Measurements from ENCODE around the gene EDEM2. TPM values are rescaled to one million over a fixed set of nuclear protein-coding genes. Genes with fewer than 3 reads are reported as not detected.

EDEM2 gene
- total and polyA plus RNA-seq, 2 of the 13 experiments (the other 11 are each of a cell fraction or from before 2014, with no cell fraction given): 33.1 to 46.9 TPM

DNA sequence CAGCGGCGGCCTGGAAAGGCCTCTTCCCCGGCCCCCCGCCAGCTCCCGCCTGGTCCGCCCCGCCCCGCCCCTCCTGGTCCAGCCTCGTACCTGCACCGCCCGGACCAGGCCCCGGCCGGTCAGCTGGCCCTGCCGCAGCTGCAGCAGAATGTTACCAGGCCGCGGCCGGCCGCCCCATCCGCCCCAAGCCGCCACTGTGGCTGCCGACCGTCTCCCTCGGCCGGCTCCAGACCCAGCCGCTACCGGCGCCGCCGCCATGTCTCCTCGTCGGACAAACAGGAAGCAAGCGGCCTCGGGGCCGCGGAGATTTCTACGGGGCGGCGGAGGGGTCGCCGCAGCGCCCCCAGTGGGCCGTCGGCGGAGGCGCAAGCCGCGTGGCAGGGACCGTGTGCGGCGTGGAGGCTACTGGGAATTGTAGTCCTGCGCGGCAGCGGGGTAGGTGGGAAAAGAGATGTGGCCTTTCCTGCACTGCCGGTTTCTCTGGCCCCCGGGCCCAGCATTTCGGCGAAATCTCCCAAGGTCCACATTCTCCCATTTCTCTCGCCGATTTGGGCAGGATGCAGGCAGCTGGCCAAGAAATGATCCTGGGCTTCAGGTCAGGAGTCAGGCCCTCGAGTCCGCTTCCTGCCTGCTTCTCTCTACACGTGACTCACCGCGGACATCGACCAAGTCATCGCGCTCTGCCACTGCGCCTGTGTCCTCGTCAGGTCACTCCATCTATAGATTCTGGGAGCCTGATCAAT, 54.4 kb downstream of the EDEM2 start, which contains the start of gene TRPC4AP (continued):
- TF ChIP-seq, protein P1, sequence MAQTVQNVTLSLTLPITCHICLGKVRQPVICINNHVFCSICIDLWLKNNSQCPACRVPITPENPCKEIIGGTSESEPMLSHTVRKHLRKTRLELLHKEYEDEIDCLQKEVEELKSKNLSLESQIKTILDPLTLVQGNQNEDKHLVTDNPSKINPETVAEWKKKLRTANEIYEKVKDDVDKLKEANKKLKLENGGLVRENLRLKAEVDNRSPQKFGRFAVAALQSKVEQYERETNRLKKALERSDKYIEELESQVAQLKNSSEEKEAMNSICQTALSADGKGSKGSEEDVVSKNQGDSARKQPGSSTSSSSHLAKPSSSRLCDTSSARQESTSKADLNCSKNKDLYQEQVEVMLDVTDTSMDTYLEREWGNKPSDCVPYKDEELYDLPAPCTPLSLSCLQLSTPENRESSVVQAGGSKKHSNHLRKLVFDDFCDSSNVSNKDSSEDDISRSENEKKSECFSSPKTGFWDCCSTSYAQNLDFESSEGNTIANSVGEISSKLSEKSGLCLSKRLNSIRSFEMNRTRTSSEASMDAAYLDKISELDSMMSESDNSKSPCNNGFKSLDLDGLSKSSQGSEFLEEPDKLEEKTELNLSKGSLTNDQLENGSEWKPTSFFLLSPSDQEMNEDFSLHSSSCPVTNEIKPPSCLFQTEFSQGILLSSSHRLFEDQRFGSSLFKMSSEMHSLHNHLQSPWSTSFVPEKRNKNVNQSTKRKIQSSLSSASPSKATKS (CRISPR knock-in tag; IDR thresholded peaks at IDR 0.05): 0 out of 2 replicates have a peak, but pooled peaks have one; percentile 58
- peak; percentile 35; the same call in 1 of the 2 replicates for TF ChIP-seq ZNF672 (CRISPR knock-in tag; IDR thresholded peaks at IDR 0.05)
- TF ChIP-seq ZSCAN31 (CRISPR knock-in tag; IDR thresholded peaks at IDR 0.05; ENCODE audit: low read depth): peak; percentile 99
- TF ChIP-seq PRMT3 (CRISPR knock-in tag; IDR thresholded peaks at IDR 0.05; ENCODE audit: borderline replicate concordance, low read depth): no peak
- peak; percentile 99 for TF ChIP-seq ZFY (CRISPR knock-in tag; IDR thresholded peaks at IDR 0.05)
- peak; percentile 68; the same call in 1 of the 2 replicates for TF ChIP-seq ZKSCAN5 (CRISPR knock-in tag; IDR thresholded peaks at IDR 0.05)
- TF ChIP-seq TMF1 (CRISPR knock-in tag; IDR thresholded peaks at IDR 0.05; ENCODE audit: low read depth): peak; percentile 91; the same call in 1 of the 2 replicates
- TF ChIP-seq GTF3A (CRISPR knock-in tag; conservative IDR thresholded peaks at IDR 0.05): peak; percentile 93; the same call in 1 of the 2 replicates
- peak; percentile 96; the same call in 1 of the 2 replicates for TF ChIP-seq PLSCR1 (CRISPR knock-in tag; IDR thresholded peaks at IDR 0.05; ENCODE audit: borderline replicate concordance)
- TF ChIP-seq SIX1 (CRISPR knock-in tag; IDR thresholded peaks at IDR 0.05; ENCODE audit: borderline replicate concordance): peak; percentile 20; the same call in 1 of the 2 replicates
- TF ChIP-seq ZNF296 (CRISPR knock-in tag; conservative IDR thresholded peaks at IDR 0.05): peak; percentile 94; the same call in 1 of the 2 replicates
- TF ChIP-seq ZNF670 (CRISPR knock-in tag; IDR thresholded peaks at IDR 0.05; ENCODE audit: borderline replicate concordance): peak; percentile 56
- 0 out of 2 replicates have a peak, but pooled peaks have one; percentile 45 for TF ChIP-seq PCBP1 (IDR thresholded peaks at IDR 0.05; ENCODE audit: borderline replicate concordance, low read depth, low read length)
- TF ChIP-seq, protein P2, sequence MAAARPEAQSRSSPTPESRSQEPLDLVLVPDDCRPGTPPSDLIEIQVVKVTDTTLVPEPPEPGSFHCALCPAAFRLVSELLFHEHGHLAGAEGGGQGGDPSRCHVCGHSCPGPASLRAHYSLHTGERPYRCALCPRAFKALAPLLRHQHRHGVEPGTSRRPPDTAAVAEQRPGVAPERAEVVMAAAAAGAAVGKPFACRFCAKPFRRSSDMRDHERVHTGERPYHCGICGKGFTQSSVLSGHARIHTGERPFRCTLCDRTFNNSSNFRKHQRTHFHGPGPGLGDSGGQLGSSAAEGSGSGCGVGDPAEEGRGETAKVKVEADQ (CRISPR knock-in tag; IDR thresholded peaks at IDR 0.05; ENCODE audit: borderline replicate concordance): peak; percentile 57; the same call in 1 of the 2 replicates
- TF ChIP-seq KMT2A (CRISPR knock-in tag; IDR thresholded peaks at IDR 0.05): peak; percentile 95
- TF ChIP-seq CBX5 (CRISPR knock-in tag; IDR thresholded peaks at IDR 0.05; ENCODE audit: borderline replicate concordance): peak; percentile 65; the same call in 1 of the 2 replicates
- peak; percentile 91; the same call in 1 of the 2 replicates for TF ChIP-seq CAMTA2 (CRISPR knock-in tag; IDR thresholded peaks at IDR 0.05; ENCODE audit: borderline replicate concordance)
- TF ChIP-seq EHMT2 (IDR thresholded peaks at IDR 0.05; ENCODE audit: borderline replicate concordance, low read depth, low read length): peak; percentile 55; the same call in 1 of the 2 replicates
- TF ChIP-seq HNRNPK (IDR thresholded peaks at IDR 0.05; ENCODE audit: low read depth, low read length, poor library complexity, severe bottlenecking): peak; percentile 95
- TF ChIP-seq, protein P3, sequence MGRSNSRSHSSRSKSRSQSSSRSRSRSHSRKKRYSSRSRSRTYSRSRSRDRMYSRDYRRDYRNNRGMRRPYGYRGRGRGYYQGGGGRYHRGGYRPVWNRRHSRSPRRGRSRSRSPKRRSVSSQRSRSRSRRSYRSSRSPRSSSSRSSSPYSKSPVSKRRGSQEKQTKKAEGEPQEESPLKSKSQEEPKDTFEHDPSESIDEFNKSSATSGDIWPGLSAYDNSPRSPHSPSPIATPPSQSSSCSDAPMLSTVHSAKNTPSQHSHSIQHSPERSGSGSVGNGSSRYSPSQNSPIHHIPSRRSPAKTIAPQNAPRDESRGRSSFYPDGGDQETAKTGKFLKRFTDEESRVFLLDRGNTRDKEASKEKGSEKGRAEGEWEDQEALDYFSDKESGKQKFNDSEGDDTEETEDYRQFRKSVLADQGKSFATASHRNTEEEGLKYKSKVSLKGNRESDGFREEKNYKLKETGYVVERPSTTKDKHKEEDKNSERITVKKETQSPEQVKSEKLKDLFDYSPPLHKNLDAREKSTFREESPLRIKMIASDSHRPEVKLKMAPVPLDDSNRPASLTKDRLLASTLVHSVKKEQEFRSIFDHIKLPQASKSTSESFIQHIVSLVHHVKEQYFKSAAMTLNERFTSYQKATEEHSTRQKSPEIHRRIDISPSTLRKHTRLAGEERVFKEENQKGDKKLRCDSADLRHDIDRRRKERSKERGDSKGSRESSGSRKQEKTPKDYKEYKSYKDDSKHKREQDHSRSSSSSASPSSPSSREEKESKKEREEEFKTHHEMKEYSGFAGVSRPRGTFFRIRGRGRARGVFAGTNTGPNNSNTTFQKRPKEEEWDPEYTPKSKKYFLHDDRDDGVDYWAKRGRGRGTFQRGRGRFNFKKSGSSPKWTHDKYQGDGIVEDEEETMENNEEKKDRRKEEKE (IDR thresholded peaks at IDR 0.05): no peak

All from HepG2 (cell line).